WTC11 (cell line): ENCODE data around the gene RPS27. TPM values are rescaled to one million over a fixed set of nuclear protein-coding genes. Genes with fewer than 3 reads are reported as not detected.

Experiments
- ATAC-seq: fragments of 200-7000 bp; cut with Tn5 transposase; 2 replicates; pipeline ENCODE4 v1.10.0; 2021; ENCODE audit warnings: mild to moderate bottlenecking, moderate library complexity
- CTCF ChIA-PET: fragments of 300-600 bp; sonication (Branson Sonifier 250); formaldehyde crosslinking; loops from one replicate; lab custom pipeline; 2021; ENCODE audit warnings: antibody characterized with exemption; lab: Charles Lee
- POLR2A ChIA-PET: fragments of 350-600 bp; sonication (Branson Sonifier 250); formaldehyde crosslinking; loops from one replicate; lab custom pipeline; 2021; ENCODE audit warnings: antibody characterized with exemption; lab: Charles Lee
- DNase-seq: peaks from one replicate; pipeline ENCODE4 v3.0.0; 2021; ENCODE audit warnings: low spot score
- H3K27ac Mint-ChIP-seq: 2 replicates; pipeline ENCODE4 v1.8.0; 2021; ENCODE audit warnings: mixed read lengths
- H3K27me3 Mint-ChIP-seq: 2 replicates; pipeline ENCODE4 v1.8.0; 2021; ENCODE audit warnings: low read depth, mild to moderate bottlenecking, moderate library complexity, mixed read lengths
- H3K36me3 Mint-ChIP-seq: 2 replicates; pipeline ENCODE4 v1.8.0; 2021; ENCODE audit warnings: mixed read lengths
- H3K4me1 Mint-ChIP-seq: 2 replicates; pipeline ENCODE4 v1.8.0; 2022; ENCODE audit warnings: mixed read lengths
- H3K4me3 Mint-ChIP-seq: 2 replicates; pipeline ENCODE4 v1.8.0; 2021; ENCODE audit warnings: mild to moderate bottlenecking, moderate library complexity, mixed read lengths
- H3K9me3 Mint-ChIP-seq: 2 replicates; pipeline ENCODE4 v1.8.0; 2021; ENCODE audit warnings: mixed read lengths
- CREM ChIP-seq: sonication (generic); formaldehyde crosslinking; IDR thresholded peaks from 2 replicates; pipeline ENCODE4 v1.8.1; 2022; ENCODE audit warnings: mild to moderate bottlenecking, missing genetic modification reagents, moderate library complexity
- FOXJ3 ChIP-seq: sonication (generic); formaldehyde crosslinking; IDR thresholded peaks from 2 replicates; pipeline ENCODE4 v1.9.0; 2021; ENCODE audit warnings: missing genetic modification reagents, mild to moderate bottlenecking, borderline replicate concordance
- FOXK1 ChIP-seq: sonication (generic); formaldehyde crosslinking; IDR thresholded peaks from 2 replicates; pipeline ENCODE4 v1.8.0; 2022; ENCODE audit warnings: mild to moderate bottlenecking, moderate library complexity, missing genetic modification reagents
- FOXP4 ChIP-seq: sonication (generic); formaldehyde crosslinking; IDR thresholded peaks from 2 replicates; pipeline ENCODE4 v1.8.0; 2022; ENCODE audit warnings: mild to moderate bottlenecking, missing genetic modification reagents
- HMGA2 ChIP-seq: fragments of 250-450 bp; sonication (Bioruptor Pico); IDR thresholded peaks from 2 replicates; pipeline ENCODE4 v1.4.0; 2021; ENCODE audit warnings: mild to moderate bottlenecking, moderate library complexity
- IRF2 ChIP-seq: sonication (generic); formaldehyde crosslinking; IDR thresholded peaks from 2 replicates; pipeline ENCODE4 v1.8.0; 2022; ENCODE audit warnings: low read depth, missing genetic modification reagents, borderline replicate concordance
- NR3C1 ChIP-seq: sonication (generic); formaldehyde crosslinking; conservative IDR thresholded peaks from 2 replicates; pipeline ENCODE4 v1.8.1; 2023; ENCODE audit warnings: low read depth, mild to moderate bottlenecking, missing genetic modification reagents
- PREB ChIP-seq: sonication (generic); formaldehyde crosslinking; IDR thresholded peaks from 2 replicates; pipeline ENCODE4 v1.8.1; 2022; ENCODE audit warnings: mild to moderate bottlenecking, missing genetic modification reagents, moderate library complexity, borderline replicate concordance
- RELA ChIP-seq: sonication (generic); formaldehyde crosslinking; IDR thresholded peaks from 2 replicates; pipeline ENCODE4 v1.8.1; 2022; ENCODE audit warnings: missing genetic modification reagents, mild to moderate bottlenecking, borderline replicate concordance
- SOX15 ChIP-seq: fragments of 250-450 bp; sonication (Bioruptor Pico); IDR thresholded peaks from 2 replicates; pipeline ENCODE4 v1.9.0; 2021; ENCODE audit warnings: mild to moderate bottlenecking
- STAT6 ChIP-seq: sonication (generic); formaldehyde crosslinking; conservative IDR thresholded peaks from 2 replicates; pipeline ENCODE4 v1.8.1; 2023; ENCODE audit warnings: mild to moderate bottlenecking, low read depth, missing genetic modification reagents, moderate library complexity
- ZBTB21 ChIP-seq: sonication (generic); formaldehyde crosslinking; IDR thresholded peaks from 2 replicates; pipeline ENCODE4 v1.8.1; 2023; ENCODE audit warnings: mild to moderate bottlenecking, missing genetic modification reagents, borderline replicate concordance
- ZBTB43 ChIP-seq: sonication (generic); formaldehyde crosslinking; IDR thresholded peaks from 2 replicates; pipeline ENCODE4 v1.8.1; 2023; ENCODE audit warnings: mild to moderate bottlenecking, missing genetic modification reagents
- ZMAT4 ChIP-seq: fragments of 250-450 bp; sonication (Bioruptor Pico); IDR thresholded peaks from 2 replicates; pipeline ENCODE4 v1.9.0; 2021; ENCODE audit warnings: mild to moderate bottlenecking
- ZNF263 ChIP-seq: sonication (generic); formaldehyde crosslinking; IDR thresholded peaks from 2 replicates; pipeline ENCODE4 v1.8.1; 2022; ENCODE audit warnings: low read depth, mild to moderate bottlenecking, moderate library complexity, missing genetic modification reagents
- ZNF425 ChIP-seq: fragments of 250-450 bp; sonication (Bioruptor Pico); conservative IDR thresholded peaks from 2 replicates; pipeline ENCODE4 v1.9.0; 2021; ENCODE audit warnings: mild to moderate bottlenecking
- ZNF512 ChIP-seq: sonication (generic); formaldehyde crosslinking; IDR thresholded peaks from 2 replicates; pipeline ENCODE4 v1.8.1; 2022; ENCODE audit warnings: missing genetic modification reagents, borderline replicate concordance
- total RNA-seq: library from RNA; stranded (reverse); gene quantifications from 3 replicates; pipeline ENCODE4 v1.2.3, GENCODE V29; 2021

RPS27 gene
- total RNA-seq, 1 experiment from 2014 or later, result 2,141 TPM

- TF ChIP-seq FOXP4 (peak; percentile 51; the same call in 1 of the 2 replicates), ZMAT4 (CRISPR knock-in tag) (no peak), CREM (CRISPR knock-in tag) (no peak), STAT6 (CRISPR knock-in tag) (no peak), FOXK1 (CRISPR knock-in tag) (peak; percentile 72), PREB (CRISPR knock-in tag) (no peak), HMGA2 (CRISPR knock-in tag) (no peak), SOX15 (CRISPR knock-in tag) (no peak), ZNF425 (CRISPR knock-in tag) (no peak), ZBTB21 (CRISPR knock-in tag) (no peak), FOXJ3 (CRISPR knock-in tag) (no peak), IRF2 (CRISPR knock-in tag) (no peak)
Measured at GRCh38 chr1:153963030-153963849, 27.3 kb upstream of the RPS27 start, which contains the start of gene SLC39A1 (continued).

GRCh38 chr1:153963850-153964331 is 26.7 kb upstream of the RPS27 start:
- CTCF ChIA-PET, result interaction anchor here (1.0 to 3.0 kb wide), 4 partner anchors 18 to 188 kb away, joined by 3 to 27 read pairs (median 13); partner anchors contain the start of genes DENND4B, RAB13 and SLC27A3
- Mint-ChIP-seq H3K27ac (peak overlapping the region; percentile 100), H3K27me3 (no peaks in the 10 kb centered on the region), H3K4me3 (peak overlapping the region; percentile 92), H3K9me3 (peaks cover 5% of the 10 kb centered on the region), H3K4me1 (peaks cover 55% of the 10 kb centered on the region), H3K36me3 (peaks cover 34% of the 10 kb centered on the region)
- POLR2A ChIA-PET, result interaction anchor here (0.6 to 2.9 kb wide), 13 partner anchors 8 to 41 kb away, joined by 3 to 24 read pairs (median 4); partner anchors contain the start of genes DENND4B, GATAD2B, JTB and RAB13
- DNase-seq, result peak; percentile 83
- ATAC-seq, result peak; percentile 12
- TF ChIP-seq ZNF512 (CRISPR knock-in tag) (no peak), ZBTB43 (CRISPR knock-in tag) (no peak), HMGA2 (CRISPR knock-in tag) (no peak), NR3C1 (no peak), RELA (no peak), ZNF263 (CRISPR knock-in tag) (no peak)
